Esophagus squamous epithelium (tissue), 5 donors: ENCODE data around the gene OR13C2. TPM values are rescaled to one million over a fixed set of nuclear protein-coding genes. Genes with fewer than 3 reads are reported as not detected.
"Not testable (repeated sequence)": the region's sequence is repeated elsewhere in the genome, so short reads cannot be mapped to it uniquely, and the experiment has no call there.

Experiments used
- DNase-seq: peaks from one replicate; lab custom pipeline; 2025; lab: John Stamatoyannopoulos, UW
- H3K27ac ChIP-seq, 4 donors: fragments of 200-600 bp; sonication (generic); one replicate each; pipeline ENCODE4 v1.5.1; 2016 to 2019; ENCODE audit warnings: mild to moderate bottlenecking in 1 of 4
- H3K27me3 ChIP-seq, 4 donors: fragments of 200-600 bp; sonication (generic); 1 replicate in 3 of 4; 2 replicates in 1 of 4; pipeline versions ENCODE4 v1.5.1 to v1.6.0; 2017 to 2021; ENCODE audit warnings: antibody characterized with exemption in 1 of 4
- H3K36me3 ChIP-seq, 3 donors: fragments of 200-600 bp; sonication (generic); one replicate each; pipeline ENCODE4 v1.5.1; 2016 to 2019
- H3K4me1 ChIP-seq, 3 donors: fragments of 200-600 bp; sonication (generic); one replicate each; pipeline ENCODE4 v1.5.1; 2017 to 2019
- H3K4me3 ChIP-seq, 4 donors: fragments of 200-600 bp; sonication (generic); 1 replicate in 3 of 4; 2 replicates in 1 of 4; pipeline ENCODE4 v1.5.1; 2016 to 2019; ENCODE audit warnings: mild to moderate bottlenecking in 2 of 4, moderate library complexity in 1 of 4
- H3K9me3 ChIP-seq, 3 donors: fragments of 200-600 bp; sonication (generic); one replicate each; pipeline ENCODE4 v1.5.1; 2016 to 2019
- CTCF ChIP-seq, 6 experiments: fragments of 450-650 bp in 4 of 6; fragments of 200-600 bp in 2 of 6; sonication (generic) in 2 of 6; IDR thresholded peaks; one replicate each; pipeline ENCODE4 v1.5.1; 2016 to 2019; ENCODE audit warnings: antibody characterized with exemption in 6 of 6, mild to moderate bottlenecking in 4 of 6, moderate library complexity in 4 of 6
- POLR2A ChIP-seq, 4 donors: fragments of 450-650 bp; IDR thresholded peaks; one replicate each; pipeline ENCODE4 v1.6.1; 2017; ENCODE audit warnings: antibody characterized with exemption in 4 of 4, mild to moderate bottlenecking in 4 of 4, moderate library complexity in 3 of 4
- WGBS, 2 donors: methylation state at CpG; one replicate each; pipeline ENCODE4 v1.1.5; 2018; 5-methylcytosine and 5-hydroxymethylcytosine counted together
- intact Hi-C: fragments of 100-400 bp; cut with DNase I; formaldehyde crosslinking; loops from one replicate; pipeline ENCODE4 v1.15.0; 2022
- total RNA-seq, 4 donors: library from RNA; depleted of rRNA; stranded (reverse); fragments of >200 nt; gene quantifications; one replicate each; pipeline ENCODE4 v1.1.0, GENCODE V29; 2016
- donor health status: DM: yes; HTN: yes; CAD: no.

Gene OR13C2
- not detected for total RNA-seq

DNA sequence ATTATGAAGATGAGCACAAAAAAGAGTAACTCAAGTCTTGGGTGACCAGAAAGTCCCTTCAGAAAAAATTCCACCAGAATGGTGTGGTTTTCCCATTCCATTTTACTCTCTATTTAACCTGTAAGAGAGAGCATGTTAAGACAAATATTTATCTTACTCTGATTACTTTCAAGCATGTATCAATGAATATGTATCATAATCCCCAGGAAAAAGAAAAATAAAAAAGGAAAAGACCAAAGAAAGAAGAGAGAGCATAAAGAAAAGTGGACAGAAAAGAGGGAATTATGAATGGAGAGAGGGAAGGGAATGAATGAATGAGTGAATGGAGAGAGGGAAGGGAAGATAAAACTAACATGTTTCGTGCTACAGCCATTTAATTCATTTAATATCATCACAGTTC is at the start of gene OR13C2:
Gene OR13C2 (minus strand): TSS at position 101 of the 400 bp plus-strand sequence. CDS start 0 bp downstream, at position 101.
- H3K27me3 ChIP-seq, H3K36me3 ChIP-seq, H3K27ac ChIP-seq, H3K4me1 ChIP-seq, H3K9me3 ChIP-seq, DNase-seq, intact Hi-C loops, H3K4me3 ChIP-seq: not testable (repeated sequence)
- WGBS, 2 donors: 49 to 50% methylated on average over 1 of the region's 1 CpG

- H3K4me1 ChIP-seq: no peaks in the 10 kb centered on the region
- H3K9me3 ChIP-seq: peaks cover 0 to 17% (median 0%) of the 10 kb centered on the region in 3 donors
- intact Hi-C loops: no loop called here
- no peak for DNase-seq
- H3K27me3 ChIP-seq: no peaks in the 10 kb centered on the region
- H3K27ac ChIP-seq: no peak overlapping the region
- no peaks in the 10 kb centered on the region for H3K36me3 ChIP-seq
- H3K4me3 ChIP-seq: no peak overlapping the region
- TF ChIP-seq POLR2A (IDR thresholded peaks at IDR 0.05) (no peak), CTCF (IDR thresholded peaks at IDR 0.05) (no peak)
Measured at GRCh38 chr9:104635456-104635855, 30.0 kb upstream of the OR13C2 start.

DNA sequence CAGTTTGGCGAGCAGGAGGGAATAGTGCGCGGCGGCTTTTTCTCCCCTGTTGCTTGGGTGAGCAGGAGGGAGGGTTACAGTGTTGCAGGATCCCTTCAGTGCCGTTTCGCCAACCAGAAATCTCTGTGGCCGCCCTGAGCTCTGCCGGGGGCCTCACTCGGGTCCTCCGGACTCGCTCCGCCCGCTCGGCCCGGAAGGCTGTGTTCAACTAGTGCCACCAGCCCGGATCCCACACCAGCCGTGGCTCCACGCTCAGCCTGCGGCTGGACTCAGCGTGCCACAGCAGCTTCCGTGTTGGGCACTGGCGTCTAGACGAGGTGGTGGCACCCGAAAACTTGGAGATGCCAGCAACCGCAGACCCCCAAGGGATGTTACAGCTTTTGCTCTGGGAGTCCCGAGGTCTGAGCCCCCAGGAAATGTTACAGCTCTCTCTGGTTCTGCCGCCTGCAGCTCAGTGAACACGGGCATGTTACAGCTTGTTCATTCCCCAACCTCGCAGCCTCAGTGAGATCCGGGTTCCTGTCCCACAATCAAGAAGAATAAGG is 28.6 kb upstream of the OR13C2 start:
- DNase-seq: no peak
- Histone ChIP-seq H3K9me3 (peaks cover 0 to 11% (median 0%) of the 10 kb centered on the region in 3 donors), H3K36me3 (no peaks in the 10 kb centered on the region), H3K27ac (no peak overlapping the region), H3K4me3 (no peak overlapping the region), H3K27me3 (no peaks in the 10 kb centered on the region), H3K4me1 (no peaks in the 10 kb centered on the region)
- 86 to 98% methylated on average over 7 to 14 of the region's 30 CpGs for WGBS, 2 donors
- no peak for TF ChIP-seq POLR2A (IDR thresholded peaks at IDR 0.05)
- no peak for TF ChIP-seq CTCF (IDR thresholded peaks at IDR 0.05)
- intact Hi-C loops: no loop called here

DNA sequence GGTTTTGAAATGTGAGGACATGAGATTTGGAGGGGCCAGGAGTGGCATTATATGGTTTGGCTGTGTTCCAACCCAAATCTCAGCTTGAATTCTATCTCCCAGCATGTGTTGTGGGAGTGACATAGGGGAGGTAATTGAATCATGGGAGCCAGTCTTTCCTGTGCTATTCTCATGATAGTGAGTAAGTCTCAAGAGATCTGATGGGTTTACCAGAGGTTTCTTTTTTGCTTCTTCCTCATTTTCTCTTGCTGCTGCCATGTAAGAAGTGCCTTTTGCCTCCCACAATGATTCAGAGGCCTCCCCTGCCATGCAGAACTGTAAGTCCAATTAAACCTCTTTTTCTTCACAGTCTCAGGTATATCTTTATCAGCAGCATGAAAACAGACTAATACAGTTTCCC is 20.5 kb upstream of the OR13C2 start:
- H3K36me3 ChIP-seq, DNase-seq, H3K27me3 ChIP-seq, intact Hi-C loops, H3K9me3 ChIP-seq, H3K27ac ChIP-seq, H3K4me3 ChIP-seq, H3K4me1 ChIP-seq: not testable (repeated sequence)

DNA sequence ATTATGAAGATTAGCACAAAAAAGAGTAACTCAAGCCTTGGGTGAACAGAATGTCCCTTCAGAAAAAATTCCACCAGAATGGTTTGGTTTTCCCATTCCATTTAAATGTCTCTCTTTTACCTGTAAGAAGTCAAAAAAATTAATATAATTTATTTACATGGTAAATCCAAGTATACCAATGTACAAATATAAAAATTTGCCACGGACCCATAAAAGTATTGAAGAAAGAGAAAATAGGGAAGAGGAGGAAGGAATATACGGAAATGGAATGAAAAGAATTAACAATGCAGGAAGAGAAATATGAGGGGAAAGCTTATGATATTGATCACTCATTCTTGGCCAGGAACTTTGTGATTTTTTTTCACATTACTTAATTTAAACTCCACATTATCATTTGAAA is 12.7 kb upstream of the OR13C2 start, which contains the start of gene OR13C9:
Gene OR13C9 (minus strand): TSS at position 101 of the 400 bp plus-strand sequence. CDS start 0 bp downstream, at position 101.
- H3K36me3 ChIP-seq: no peaks in the 10 kb centered on the region
- no peaks in the 10 kb centered on the region for H3K27me3 ChIP-seq
- no peak for TF ChIP-seq CTCF (IDR thresholded peaks at IDR 0.05)
- no peak for TF ChIP-seq POLR2A (IDR thresholded peaks at IDR 0.05)
- intact Hi-C loops: no loop called here
- no peak within 1 kb of the TSS for H3K4me3 ChIP-seq
- DNase-seq: no peak
- no peaks in the 10 kb centered on the region for H3K4me1 ChIP-seq
- no peak within 1 kb of the TSS for H3K27ac ChIP-seq
- WGBS, 2 donors: 52 to 75% methylated on average over 2 of the region's 2 CpGs
- H3K9me3 ChIP-seq: no peaks in the 10 kb centered on the region

- H3K9me3 ChIP-seq: no peaks in the 10 kb centered on the region
- intact Hi-C loops: no loop called here
- H3K4me1 ChIP-seq: no peaks in the 10 kb centered on the region
- no peak overlapping the region for H3K4me3 ChIP-seq
- no peaks in the 10 kb centered on the region for H3K36me3 ChIP-seq
- no peak for DNase-seq
- no peak overlapping the region for H3K27ac ChIP-seq
- no peaks in the 10 kb centered on the region for H3K27me3 ChIP-seq
- TF ChIP-seq POLR2A (IDR thresholded peaks at IDR 0.05): no peak
- no peak for TF ChIP-seq CTCF (IDR thresholded peaks at IDR 0.05)
Measured at GRCh38 chr9:104617418-104617817, 12.0 kb upstream of the OR13C2 start.
